ENCODE measurements around the gene MAGI1.

GRCh38 chr3:65563861-65564260 is 474.9 kb downstream of the MAGI1 start:
- TF ChIP-seq CTCF (conservative IDR thresholded peaks at IDR 0.05; ENCODE audit: low read length) (no peak), EZH2phosphoT487 (IDR thresholded peaks at IDR 0.05; ENCODE audit: borderline replicate concordance) (no peak)

Measured in Loucy (cell line).